ENCODE data around the gene LRBA.

DNA sequence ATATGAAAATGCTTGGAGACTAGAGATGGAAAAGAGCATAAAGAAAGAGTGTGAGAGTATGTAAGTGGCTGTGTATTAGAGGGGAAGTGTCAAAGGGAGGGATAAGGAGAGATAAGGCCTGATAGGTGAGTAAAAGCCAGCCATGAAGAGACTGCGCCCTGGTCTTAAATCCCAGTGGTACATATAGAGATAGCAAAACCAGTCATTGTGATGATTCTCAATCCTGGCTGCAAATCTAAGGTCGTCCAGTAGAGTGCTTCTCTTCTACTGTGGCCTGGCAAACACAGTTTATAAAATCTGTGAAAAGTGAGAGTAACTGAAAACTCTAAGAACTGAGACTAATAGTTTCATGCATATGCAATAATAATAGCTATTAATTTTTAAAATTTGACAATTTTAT, 346.3 kb downstream of the LRBA start:
- TF ChIP-seq EZH2 (IDR thresholded peaks at IDR 0.05; ENCODE audit: borderline replicate concordance, low read depth, low read length, severe bottlenecking), result no peak
- TF ChIP-seq, protein P1, sequence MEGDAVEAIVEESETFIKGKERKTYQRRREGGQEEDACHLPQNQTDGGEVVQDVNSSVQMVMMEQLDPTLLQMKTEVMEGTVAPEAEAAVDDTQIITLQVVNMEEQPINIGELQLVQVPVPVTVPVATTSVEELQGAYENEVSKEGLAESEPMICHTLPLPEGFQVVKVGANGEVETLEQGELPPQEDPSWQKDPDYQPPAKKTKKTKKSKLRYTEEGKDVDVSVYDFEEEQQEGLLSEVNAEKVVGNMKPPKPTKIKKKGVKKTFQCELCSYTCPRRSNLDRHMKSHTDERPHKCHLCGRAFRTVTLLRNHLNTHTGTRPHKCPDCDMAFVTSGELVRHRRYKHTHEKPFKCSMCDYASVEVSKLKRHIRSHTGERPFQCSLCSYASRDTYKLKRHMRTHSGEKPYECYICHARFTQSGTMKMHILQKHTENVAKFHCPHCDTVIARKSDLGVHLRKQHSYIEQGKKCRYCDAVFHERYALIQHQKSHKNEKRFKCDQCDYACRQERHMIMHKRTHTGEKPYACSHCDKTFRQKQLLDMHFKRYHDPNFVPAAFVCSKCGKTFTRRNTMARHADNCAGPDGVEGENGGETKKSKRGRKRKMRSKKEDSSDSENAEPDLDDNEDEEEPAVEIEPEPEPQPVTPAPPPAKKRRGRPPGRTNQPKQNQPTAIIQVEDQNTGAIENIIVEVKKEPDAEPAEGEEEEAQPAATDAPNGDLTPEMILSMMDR (IDR thresholded peaks at IDR 0.05; ENCODE audit: borderline replicate concordance, extremely low read depth, low read length, poor library complexity, severe bottlenecking), result no peak
